Endodermal cell (in vitro differentiated cells): ENCODE results near the gene FBXL13. TPM values are rescaled to one million over a fixed set of nuclear protein-coding genes. Genes with fewer than 3 reads are reported as not detected.

Experiments used
- DNase-seq: peaks from one replicate; pipeline ENCODE4 v3.0.0-alpha.2; 2017
- H3K27ac ChIP-seq: 2 replicates; pipeline ENCODE4 v1.5.1; 2013; ENCODE audit warnings: mild to moderate bottlenecking, low read depth, low read length, moderate library complexity
- H3K27me3 ChIP-seq: 2 replicates; pipeline ENCODE4 v1.6.1; 2013; ENCODE audit warnings: mild to moderate bottlenecking, low read length, moderate library complexity; ENCODE audit not compliant: insufficient read depth, control insufficient read depth, poor library complexity, severe bottlenecking
- H3K36me3 ChIP-seq: 2 replicates; pipeline ENCODE4 v1.7.0; 2013; ENCODE audit warnings: mild to moderate bottlenecking, low read length, moderate library complexity; ENCODE audit not compliant: control insufficient read depth, insufficient read depth
- H3K4me1 ChIP-seq: one replicate; pipeline ENCODE4 v1.7.0; 2013; ENCODE audit warnings: low read length; ENCODE audit not compliant: control insufficient read depth, insufficient read depth
- H3K4me3 ChIP-seq: 2 replicates; pipeline ENCODE4 v1.5.1; 2013; ENCODE audit warnings: mild to moderate bottlenecking, low read length, moderate library complexity
- H3K9ac ChIP-seq: 2 replicates; pipeline ENCODE4 v1.6.1; 2013; ENCODE audit warnings: mild to moderate bottlenecking, low read length, moderate library complexity; ENCODE audit not compliant: poor library complexity, severe bottlenecking; ENCODE audit errors: extremely low read depth
- H3K9me3 ChIP-seq: 2 replicates; pipeline ENCODE4 v1.6.1; 2013; ENCODE audit warnings: mild to moderate bottlenecking, low read length, moderate library complexity; ENCODE audit not compliant: control insufficient read depth
- H3K27ac Mint-ChIP-seq: 2 replicates; pipeline ENCODE4 v1.8.0; 2020; ENCODE audit warnings: mixed read lengths
- H3K27me3 Mint-ChIP-seq: 2 replicates; pipeline ENCODE4 v1.8.0; 2021; ENCODE audit warnings: mild to moderate bottlenecking, mixed read lengths; ENCODE audit not compliant: insufficient read depth
- H3K36me3 Mint-ChIP-seq: 2 replicates; pipeline ENCODE4 v1.8.0; 2020; ENCODE audit warnings: low read depth, mixed read lengths
- H3K4me1 Mint-ChIP-seq: 2 replicates; pipeline ENCODE4 v1.8.0; 2020; ENCODE audit warnings: mixed read lengths
- H3K4me3 Mint-ChIP-seq: 2 replicates; pipeline ENCODE4 v1.8.0; 2020; ENCODE audit warnings: mild to moderate bottlenecking, moderate library complexity, mixed read lengths
- H3K9me3 Mint-ChIP-seq: 2 replicates; pipeline ENCODE4 v1.8.0; 2020; ENCODE audit warnings: mild to moderate bottlenecking, mixed read lengths
- CTCF ChIP-seq: fragments of 200-600 bp; sonication (generic); conservative IDR thresholded peaks from 2 replicates; pipeline ENCODE4 v1.5.0; 2021; ENCODE audit warnings: antibody characterized with exemption, mild to moderate bottlenecking
- WGBS, 2 experiments: methylation state at CpG; one replicate each; pipeline versions ENCODE4 v1.1.5 to v1.1.7; 2013; ENCODE audit warnings: missing lambda C conversion rate in 2 of 2, mixed read lengths in 1 of 2; ENCODE audit not compliant: insufficient coverage in 1 of 2, insufficient read length in 1 of 2; 5-methylcytosine and 5-hydroxymethylcytosine counted together
- total RNA-seq, 2 donors: library from RNA; stranded (reverse); fragmentation: NEBNext Ultra II Directional in 1 of 2; extraction: Animal tissue kit (Norgen Biotek cat#: 25700) in 1 of 2; gene quantifications; 2 replicates in 1 of 2; 3 replicates in 1 of 2; pipeline ENCODE4 v1.2.1, GENCODE V29; 2021

Gene FBXL13
- total RNA-seq, 2 donors from 2014 or later: 2.1 to 2.7 TPM

GRCh38 chr7:103083210-103083609, 8.6 kb upstream of the FBXL13 start:
- no peaks in the 10 kb centered on the region for H3K27me3 ChIP-seq
- H3K9ac ChIP-seq: no peak overlapping the region
- Mint-ChIP-seq H3K4me3 (no peak overlapping the region), H3K27ac (no peak overlapping the region), H3K27me3 (no peaks in the 10 kb centered on the region), H3K9me3 (no peaks in the 10 kb centered on the region), H3K36me3 (peaks cover 35% of the 10 kb centered on the region), H3K4me1 (peaks cover 14% of the 10 kb centered on the region)
- no peaks in the 10 kb centered on the region for H3K9me3 ChIP-seq
- no peak for DNase-seq
- no peak overlapping the region for H3K27ac ChIP-seq
- peaks cover 55% of the 10 kb centered on the region for H3K36me3 ChIP-seq
- H3K4me3 ChIP-seq: no peak overlapping the region
- no peak for TF ChIP-seq CTCF
- H3K4me1 ChIP-seq: no peaks in the 10 kb centered on the region
- 90 to 93% methylated on average over 2 to 3 of the region's 3 CpGs for WGBS, 2 experiments

- H3K27me3 Mint-ChIP-seq: no peaks in the 10 kb centered on the region
- H3K4me1 ChIP-seq: no peaks in the 10 kb centered on the region
- H3K9me3 Mint-ChIP-seq: no peaks in the 10 kb centered on the region
- H3K27ac Mint-ChIP-seq: no peak overlapping the region
- peak; percentile 53 for DNase-seq
- peaks cover 48% of the 10 kb centered on the region for H3K36me3 ChIP-seq
- no peak overlapping the region for H3K9ac ChIP-seq
- H3K4me1 Mint-ChIP-seq: peaks cover 17% of the 10 kb centered on the region
- 90% methylated on average over 1 of the region's 1 CpG; no CpG with 5 or more reads in 1 of the 2 experiments for WGBS, 2 experiments
- no peaks in the 10 kb centered on the region for H3K27me3 ChIP-seq
- H3K4me3 ChIP-seq: no peak overlapping the region
- no peaks in the 10 kb centered on the region for H3K9me3 ChIP-seq
- H3K36me3 Mint-ChIP-seq: peaks cover 37% of the 10 kb centered on the region
- no peak for TF ChIP-seq CTCF
- no peak overlapping the region for H3K27ac ChIP-seq
- no peak overlapping the region for H3K4me3 Mint-ChIP-seq
These were observed 7.9 kb upstream of the FBXL13 start for GRCh38 chr7:103082497-103082896.

GRCh38 chr7:103080923-103081322, 6.3 kb upstream of the FBXL13 start:
- no peaks in the 10 kb centered on the region for H3K27me3 Mint-ChIP-seq
- H3K4me1 ChIP-seq: no peaks in the 10 kb centered on the region
- no peak for DNase-seq
- no peak overlapping the region for H3K27ac Mint-ChIP-seq
- H3K36me3 Mint-ChIP-seq: peaks cover 33% of the 10 kb centered on the region
- no peaks in the 10 kb centered on the region for H3K27me3 ChIP-seq
- H3K27ac ChIP-seq: no peak overlapping the region
- H3K4me1 Mint-ChIP-seq: peaks cover 17% of the 10 kb centered on the region
- H3K4me3 Mint-ChIP-seq: no peak overlapping the region
- no peak overlapping the region for H3K9ac ChIP-seq
- H3K36me3 ChIP-seq: peaks cover 34% of the 10 kb centered on the region
- 100% methylated on average over 1 of the region's 2 CpGs; no CpG with 5 or more reads in 1 of the 2 experiments for WGBS, 2 experiments
- H3K4me3 ChIP-seq: no peak overlapping the region
- no peaks in the 10 kb centered on the region for H3K9me3 Mint-ChIP-seq
- H3K9me3 ChIP-seq: no peaks in the 10 kb centered on the region
- TF ChIP-seq CTCF: no peak
